ENCODE measurements around the gene CD9.

The CD9 gene

DNA sequence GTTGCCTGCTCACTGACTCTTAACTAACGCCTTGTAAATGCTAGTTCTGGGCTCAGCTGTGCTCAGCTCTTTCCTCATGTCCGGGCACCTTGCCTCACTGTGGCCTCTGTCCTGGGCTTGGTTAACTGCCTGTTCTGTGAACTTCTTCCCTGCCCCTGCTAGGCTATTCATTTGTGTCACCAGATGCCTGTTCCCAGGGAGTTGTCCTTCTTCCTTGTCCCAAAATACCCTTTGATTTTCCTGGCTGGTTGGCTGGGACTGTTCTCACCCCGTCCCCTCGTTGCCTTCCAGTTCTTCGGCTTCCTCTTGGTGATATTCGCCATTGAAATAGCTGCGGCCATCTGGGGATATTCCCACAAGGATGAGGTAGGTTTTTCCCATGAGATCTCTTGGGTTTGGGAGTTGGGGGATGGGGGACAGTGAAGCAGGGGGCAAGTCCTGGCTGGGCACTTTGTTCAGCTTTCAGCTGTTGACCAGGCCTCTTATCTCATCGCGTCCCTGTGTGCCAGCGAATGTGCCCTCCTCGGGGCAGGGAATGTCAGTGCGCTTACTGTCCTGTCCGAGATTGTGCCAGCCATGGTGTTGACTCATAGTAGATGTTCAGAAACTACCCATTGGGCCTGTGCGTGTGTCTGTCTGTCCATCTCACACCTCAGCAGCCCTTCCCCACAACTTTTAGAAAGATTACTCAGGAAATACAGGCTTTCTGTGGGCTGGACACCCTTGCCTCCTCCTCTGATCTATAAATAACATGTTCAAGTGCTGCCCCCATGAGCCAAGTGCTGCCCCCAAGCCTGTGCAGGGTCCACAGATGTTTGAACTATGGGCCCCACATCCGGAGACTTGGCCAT, 33.1 kb downstream of the CD9 start:
- TF ChIP-seq, protein P1, sequence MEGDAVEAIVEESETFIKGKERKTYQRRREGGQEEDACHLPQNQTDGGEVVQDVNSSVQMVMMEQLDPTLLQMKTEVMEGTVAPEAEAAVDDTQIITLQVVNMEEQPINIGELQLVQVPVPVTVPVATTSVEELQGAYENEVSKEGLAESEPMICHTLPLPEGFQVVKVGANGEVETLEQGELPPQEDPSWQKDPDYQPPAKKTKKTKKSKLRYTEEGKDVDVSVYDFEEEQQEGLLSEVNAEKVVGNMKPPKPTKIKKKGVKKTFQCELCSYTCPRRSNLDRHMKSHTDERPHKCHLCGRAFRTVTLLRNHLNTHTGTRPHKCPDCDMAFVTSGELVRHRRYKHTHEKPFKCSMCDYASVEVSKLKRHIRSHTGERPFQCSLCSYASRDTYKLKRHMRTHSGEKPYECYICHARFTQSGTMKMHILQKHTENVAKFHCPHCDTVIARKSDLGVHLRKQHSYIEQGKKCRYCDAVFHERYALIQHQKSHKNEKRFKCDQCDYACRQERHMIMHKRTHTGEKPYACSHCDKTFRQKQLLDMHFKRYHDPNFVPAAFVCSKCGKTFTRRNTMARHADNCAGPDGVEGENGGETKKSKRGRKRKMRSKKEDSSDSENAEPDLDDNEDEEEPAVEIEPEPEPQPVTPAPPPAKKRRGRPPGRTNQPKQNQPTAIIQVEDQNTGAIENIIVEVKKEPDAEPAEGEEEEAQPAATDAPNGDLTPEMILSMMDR (IDR thresholded peaks at IDR 0.05; ENCODE audit: low read depth, low read length, missing control alignments), result peak; percentile 15
- no peak overlapping the region for H3K4me3 ChIP-seq (ENCODE audit: low read depth, low read length)
- in situ Hi-C loops (cut with HindIII; ENCODE audit: low sequenced_read_pairs), result no loop called here
- no peak for DNase-seq (ENCODE audit: low read depth)

- DNase-seq (ENCODE audit: low read depth), result no peak
- H3K4me3 ChIP-seq (ENCODE audit: low read depth, low read length), result no peak overlapping the region
- TF ChIP-seq, protein P1 (IDR thresholded peaks at IDR 0.05; ENCODE audit: low read depth, low read length, missing control alignments), result no peak
- in situ Hi-C loops (cut with HindIII; ENCODE audit: low sequenced_read_pairs), result no loop called here
Measured at GRCh38 chr12:6234214-6234613, 34.0 kb downstream of the CD9 start.

GRCh38 chr12:6234906-6235305, 34.7 kb downstream of the CD9 start:
- TF ChIP-seq, protein P1 (IDR thresholded peaks at IDR 0.05; ENCODE audit: low read depth, low read length, missing control alignments), result no peak
- in situ Hi-C loops (cut with HindIII; ENCODE audit: low sequenced_read_pairs), result no loop called here
- H3K4me3 ChIP-seq (ENCODE audit: low read depth, low read length), result no peak overlapping the region
- DNase-seq (ENCODE audit: low read depth), result no peak

- DNase-seq (ENCODE audit: low read depth), result no peak
- TF ChIP-seq, protein P1 (IDR thresholded peaks at IDR 0.05; ENCODE audit: low read depth, low read length, missing control alignments), result no peak
- H3K4me3 ChIP-seq (ENCODE audit: low read depth, low read length), result no peak overlapping the region
- in situ Hi-C loops (cut with HindIII; ENCODE audit: low sequenced_read_pairs), result no loop called here
Measured at GRCh38 chr12:6235499-6235898, 35.3 kb downstream of the CD9 start.

- TF ChIP-seq, protein P1 (IDR thresholded peaks at IDR 0.05; ENCODE audit: low read depth, low read length, missing control alignments), result no peak
- in situ Hi-C loops (cut with HindIII; ENCODE audit: low sequenced_read_pairs), result no loop called here
- H3K4me3 ChIP-seq (ENCODE audit: low read depth, low read length), result no peak overlapping the region
- no peak for DNase-seq (ENCODE audit: low read depth)
Measured at GRCh38 chr12:6235906-6236640, 35.9 kb downstream of the CD9 start.

DNA sequence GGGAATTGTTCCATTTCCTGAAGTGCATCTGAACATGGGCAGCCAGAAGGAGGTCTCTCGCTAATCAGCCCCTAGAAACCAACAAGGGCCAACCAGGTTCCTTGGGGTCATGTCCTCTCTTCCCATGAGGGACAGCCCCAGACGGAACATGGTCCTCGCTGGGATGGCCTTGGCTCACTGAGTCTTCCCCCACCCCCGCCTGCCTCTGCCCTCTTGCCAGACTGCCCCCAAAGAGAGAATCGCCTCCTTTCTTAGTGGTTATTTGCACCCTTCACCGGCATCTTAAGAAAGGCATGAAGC, 36.4 kb downstream of the CD9 start:
- no peak overlapping the region for H3K4me3 ChIP-seq (ENCODE audit: low read depth, low read length)
- DNase-seq (ENCODE audit: low read depth), result no peak
- TF ChIP-seq, protein P1 (IDR thresholded peaks at IDR 0.05; ENCODE audit: low read depth, low read length, missing control alignments), result no peak
- in situ Hi-C loops (cut with HindIII; ENCODE audit: low sequenced_read_pairs), result no loop called here

Measured in astrocyte of the cerebellum (primary cell).